Thyroid gland (tissue), 4 donors: ENCODE measurements around the gene SUB1.
"Not testable (repeated sequence)": the region's sequence is repeated elsewhere in the genome, so short reads cannot be mapped to it uniquely, and the experiment has no call there.

ENCODE experiments used
- POLR2A ChIP-seq, 2 donors: fragments of 450-650 bp; IDR thresholded peaks; one replicate each; pipeline ENCODE4 v1.6.1; 2017; ENCODE audit warnings: antibody characterized with exemption in 2 of 2, mild to moderate bottlenecking in 2 of 2, moderate library complexity in 1 of 2
- TF ChIP-seq, protein P1 (sequence below), 6 experiments: fragments of 200-600 bp in 3 of 6; fragments of 450-650 bp in 3 of 6; sonication (generic) in 3 of 6; IDR thresholded peaks; one replicate each; pipeline ENCODE4 v1.5.1; 2016 to 2019; ENCODE audit warnings: antibody characterized with exemption in 6 of 6, mild to moderate bottlenecking in 2 of 6, inconsistent platforms in 1 of 6, moderate library complexity in 1 of 6

- not testable (repeated sequence) for TF ChIP-seq POLR2A (IDR thresholded peaks at IDR 0.05)
- TF ChIP-seq, protein P1, sequence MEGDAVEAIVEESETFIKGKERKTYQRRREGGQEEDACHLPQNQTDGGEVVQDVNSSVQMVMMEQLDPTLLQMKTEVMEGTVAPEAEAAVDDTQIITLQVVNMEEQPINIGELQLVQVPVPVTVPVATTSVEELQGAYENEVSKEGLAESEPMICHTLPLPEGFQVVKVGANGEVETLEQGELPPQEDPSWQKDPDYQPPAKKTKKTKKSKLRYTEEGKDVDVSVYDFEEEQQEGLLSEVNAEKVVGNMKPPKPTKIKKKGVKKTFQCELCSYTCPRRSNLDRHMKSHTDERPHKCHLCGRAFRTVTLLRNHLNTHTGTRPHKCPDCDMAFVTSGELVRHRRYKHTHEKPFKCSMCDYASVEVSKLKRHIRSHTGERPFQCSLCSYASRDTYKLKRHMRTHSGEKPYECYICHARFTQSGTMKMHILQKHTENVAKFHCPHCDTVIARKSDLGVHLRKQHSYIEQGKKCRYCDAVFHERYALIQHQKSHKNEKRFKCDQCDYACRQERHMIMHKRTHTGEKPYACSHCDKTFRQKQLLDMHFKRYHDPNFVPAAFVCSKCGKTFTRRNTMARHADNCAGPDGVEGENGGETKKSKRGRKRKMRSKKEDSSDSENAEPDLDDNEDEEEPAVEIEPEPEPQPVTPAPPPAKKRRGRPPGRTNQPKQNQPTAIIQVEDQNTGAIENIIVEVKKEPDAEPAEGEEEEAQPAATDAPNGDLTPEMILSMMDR (IDR thresholded peaks at IDR 0.05) = not testable (repeated sequence)
Measured at GRCh38 chr5:32554181-32554780, 31.1 kb upstream of the SUB1 start.
